RWPE2 (cell line): ENCODE data around the gene USP5.

ENCODE experiments used
- ATAC-seq: fragments of 200-7000 bp; cut with Tn5 transposase; 3 replicates; pipeline ENCODE4 v1.9.1; 2021; ENCODE audit warnings: low read depth
- DNase-seq: peaks from one replicate; pipeline ENCODE4 v3.0.0-alpha.2; 2020; ENCODE audit warnings: low spot score
- H3K27ac ChIP-seq: fragments of 450-650 bp; 2 replicates; pipeline ENCODE4 v1.5.1; 2017; ENCODE audit warnings: mild to moderate bottlenecking; ENCODE audit not compliant: poor library complexity, severe bottlenecking
- H3K27me3 ChIP-seq: fragments of 250-450 bp; sonication (Bioruptor Pico); 2 replicates; pipeline ENCODE4 v1.5.1; 2021; ENCODE audit warnings: mild to moderate bottlenecking, moderate library complexity; ENCODE audit not compliant: insufficient read depth, poor library complexity, severe bottlenecking
- H3K36me3 ChIP-seq: fragments of 250-450 bp; sonication (Bioruptor Pico); 2 replicates; pipeline ENCODE4 v1.5.1; 2020; ENCODE audit warnings: low read depth, mild to moderate bottlenecking, moderate library complexity
- H3K4me1 ChIP-seq: fragments of 250-450 bp; sonication (Bioruptor Pico); 2 replicates; pipeline ENCODE4 v1.5.1; 2021; ENCODE audit warnings: mild to moderate bottlenecking, moderate library complexity; ENCODE audit not compliant: insufficient read depth, poor library complexity, severe bottlenecking
- H3K4me3 ChIP-seq: fragments of 250-450 bp; sonication (Bioruptor Pico); 2 replicates; pipeline ENCODE4 v1.5.1; 2021; ENCODE audit warnings: mild to moderate bottlenecking, moderate library complexity; ENCODE audit not compliant: severe bottlenecking
- H3K9me3 ChIP-seq: fragments of 250-450 bp; sonication (Bioruptor Pico); 2 replicates; pipeline ENCODE4 v1.5.1; 2021; ENCODE audit warnings: mild to moderate bottlenecking, moderate library complexity; ENCODE audit not compliant: severe bottlenecking
- CTCF ChIP-seq: fragments of 450-650 bp; IDR thresholded peaks from one replicate; pipeline ENCODE4 v1.5.1; 2017; ENCODE audit warnings: mild to moderate bottlenecking, moderate library complexity; ENCODE audit not compliant: poor library complexity, severe bottlenecking

USP5 gene

DNA sequence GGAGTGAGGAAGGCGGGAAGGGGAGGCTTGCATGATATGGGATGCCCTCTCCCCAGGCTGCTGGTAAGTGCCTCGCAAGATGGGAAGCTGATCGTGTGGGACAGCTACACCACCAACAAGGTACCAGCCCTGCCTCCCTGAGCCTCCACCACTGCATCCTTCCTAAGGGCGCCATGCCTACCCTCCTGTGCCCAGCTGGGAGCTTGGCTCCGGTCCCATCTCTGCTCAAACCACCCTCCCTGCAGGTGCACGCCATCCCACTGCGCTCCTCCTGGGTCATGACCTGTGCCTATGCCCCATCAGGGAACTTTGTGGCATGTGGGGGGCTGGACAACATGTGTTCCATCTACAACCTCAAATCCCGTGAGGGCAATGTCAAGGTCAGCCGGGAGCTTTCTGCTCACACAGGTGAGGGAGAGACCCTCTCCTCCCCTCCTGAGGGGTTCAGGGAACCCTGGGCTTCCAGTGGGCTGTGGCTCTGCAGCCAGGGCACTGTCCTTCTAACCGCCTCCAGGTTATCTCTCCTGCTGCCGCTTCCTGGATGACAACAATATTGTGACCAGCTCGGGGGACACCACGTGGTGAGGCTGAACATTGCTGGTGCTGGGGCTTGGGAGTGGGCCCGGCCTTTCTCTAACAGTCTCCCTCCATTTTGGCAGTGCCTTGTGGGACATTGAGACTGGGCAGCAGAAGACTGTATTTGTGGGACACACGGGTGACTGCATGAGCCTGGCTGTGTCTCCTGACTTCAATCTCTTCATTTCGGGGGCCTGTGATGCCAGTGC is 8.6 kb upstream of the USP5 start:
- Histone ChIP-seq H3K27ac (no peak overlapping the region), H3K4me1 (no peaks in the 10 kb centered on the region), H3K4me3 (no peak overlapping the region), H3K9me3 (no peaks in the 10 kb centered on the region), H3K27me3 (no peaks in the 10 kb centered on the region), H3K36me3 (peaks cover 24% of the 10 kb centered on the region)
- no peak for DNase-seq
- no peak for TF ChIP-seq CTCF
- ATAC-seq: no peak

DNA sequence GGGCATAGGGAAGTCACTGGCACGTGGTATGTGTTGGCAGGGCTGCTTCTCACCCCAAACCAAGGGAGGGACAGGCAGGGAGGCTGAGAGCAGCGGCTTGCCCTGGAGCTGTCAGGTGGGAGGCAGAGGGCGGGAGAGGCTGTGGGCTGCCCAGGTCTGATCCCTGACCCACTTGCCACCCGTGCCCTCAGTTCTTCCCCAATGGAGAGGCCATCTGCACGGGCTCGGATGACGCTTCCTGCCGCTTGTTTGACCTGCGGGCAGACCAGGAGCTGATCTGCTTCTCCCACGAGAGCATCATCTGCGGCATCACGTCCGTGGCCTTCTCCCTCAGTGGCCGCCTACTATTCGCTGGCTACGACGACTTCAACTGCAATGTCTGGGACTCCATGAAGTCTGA is 6.6 kb upstream of the USP5 start:
- Histone ChIP-seq H3K27me3 (no peaks in the 10 kb centered on the region), H3K9me3 (no peaks in the 10 kb centered on the region), H3K27ac (no peak overlapping the region), H3K4me3 (no peak overlapping the region), H3K36me3 (peaks cover 30% of the 10 kb centered on the region), H3K4me1 (no peaks in the 10 kb centered on the region)
- DNase-seq: no peak
- TF ChIP-seq CTCF: no peak
- no peak for ATAC-seq

DNA sequence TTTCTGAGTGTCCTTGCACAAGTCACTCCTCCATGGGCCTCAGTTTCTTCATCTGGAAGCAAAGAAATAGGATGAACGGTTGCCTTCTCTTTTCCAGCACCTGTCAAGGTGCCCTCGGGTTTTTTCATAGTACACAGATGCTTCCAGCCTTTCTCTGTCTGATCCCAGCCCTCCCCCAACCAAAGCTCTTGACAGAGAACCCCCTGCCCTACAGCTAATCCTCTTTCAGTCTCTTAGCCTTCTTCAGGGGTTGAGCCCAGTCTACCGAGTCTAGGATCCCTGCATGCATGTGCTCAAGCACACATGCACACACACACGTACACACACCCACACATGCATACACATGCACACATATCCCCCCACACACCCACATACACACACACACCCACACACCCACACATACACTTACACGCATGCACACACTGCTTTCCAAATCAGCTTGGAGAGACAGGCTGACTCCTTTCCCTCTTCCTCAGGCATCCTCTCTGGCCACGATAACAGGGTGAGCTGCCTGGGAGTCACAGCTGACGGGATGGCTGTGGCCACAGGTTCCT is 5.6 kb upstream of the USP5 start:
- H3K4me3 ChIP-seq: no peak overlapping the region
- no peaks in the 10 kb centered on the region for H3K4me1 ChIP-seq
- H3K36me3 ChIP-seq: peaks cover 30% of the 10 kb centered on the region
- no peak overlapping the region for H3K27ac ChIP-seq
- H3K9me3 ChIP-seq: no peaks in the 10 kb centered on the region
- no peak for ATAC-seq
- DNase-seq: no peak
- no peaks in the 10 kb centered on the region for H3K27me3 ChIP-seq
- no peak for TF ChIP-seq CTCF

DNA sequence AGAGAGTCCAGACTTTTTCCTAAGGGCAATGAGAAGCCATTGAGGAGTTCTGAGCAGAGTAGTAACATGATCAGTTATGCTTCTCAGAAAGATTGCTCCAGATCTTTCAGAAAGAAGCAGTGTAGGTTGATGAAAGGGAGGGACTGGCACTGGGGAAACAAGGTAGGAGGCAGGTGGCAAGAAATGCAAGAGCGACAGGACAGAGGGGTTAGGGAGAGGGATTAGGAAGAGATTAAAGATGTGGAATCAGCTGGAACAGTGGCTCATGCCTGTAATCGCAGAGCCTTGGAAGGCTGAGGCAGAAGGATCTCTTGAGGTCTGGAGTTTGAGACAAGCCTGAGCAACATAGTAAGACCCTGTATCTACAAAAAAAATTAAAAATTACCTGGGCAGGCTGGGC is 4.3 kb upstream of the USP5 start:
- H3K4me3 ChIP-seq: no peak overlapping the region
- ATAC-seq: no peak
- no peaks in the 10 kb centered on the region for H3K27me3 ChIP-seq
- TF ChIP-seq CTCF: no peak
- H3K9me3 ChIP-seq: no peaks in the 10 kb centered on the region
- peaks cover 30% of the 10 kb centered on the region for H3K36me3 ChIP-seq
- no peak overlapping the region for H3K27ac ChIP-seq
- no peaks in the 10 kb centered on the region for H3K4me1 ChIP-seq
- no peak for DNase-seq

DNA sequence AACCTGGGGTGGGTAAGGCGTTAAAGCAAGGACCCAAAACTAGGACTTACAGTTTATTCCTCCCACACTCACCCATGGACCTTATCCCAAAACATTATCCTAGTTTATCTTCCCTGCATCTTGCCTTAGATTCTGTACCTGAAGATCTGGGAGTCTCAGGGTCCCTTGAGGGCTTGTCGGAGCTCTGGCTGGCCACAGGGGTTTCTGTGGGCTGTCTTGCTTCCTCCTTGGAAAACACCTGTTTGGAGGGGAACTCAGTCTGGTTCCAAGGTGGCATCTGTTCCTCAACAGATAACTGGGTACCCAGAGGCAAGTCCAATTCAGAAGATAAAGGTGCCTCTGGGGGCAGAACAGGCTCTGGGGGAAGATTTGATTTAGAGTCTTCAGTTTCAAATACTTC is 2.5 kb upstream of the USP5 start:
- TF ChIP-seq CTCF: no peak
- DNase-seq: no peak
- H3K36me3 ChIP-seq: peaks cover 37% of the 10 kb centered on the region
- no peaks in the 10 kb centered on the region for H3K27me3 ChIP-seq
- H3K4me3 ChIP-seq: no peak overlapping the region
- H3K27ac ChIP-seq: no peak overlapping the region
- H3K9me3 ChIP-seq: no peaks in the 10 kb centered on the region
- no peaks in the 10 kb centered on the region for H3K4me1 ChIP-seq
- ATAC-seq: no peak
